Measurements from ENCODE around the gene KIAA1217. TPM values are rescaled to one million over a fixed set of nuclear protein-coding genes. Genes with fewer than 3 reads are reported as not detected.

Gene KIAA1217
- total RNA-seq, 1 experiment from 2014 or later = 23.4 TPM

DNA sequence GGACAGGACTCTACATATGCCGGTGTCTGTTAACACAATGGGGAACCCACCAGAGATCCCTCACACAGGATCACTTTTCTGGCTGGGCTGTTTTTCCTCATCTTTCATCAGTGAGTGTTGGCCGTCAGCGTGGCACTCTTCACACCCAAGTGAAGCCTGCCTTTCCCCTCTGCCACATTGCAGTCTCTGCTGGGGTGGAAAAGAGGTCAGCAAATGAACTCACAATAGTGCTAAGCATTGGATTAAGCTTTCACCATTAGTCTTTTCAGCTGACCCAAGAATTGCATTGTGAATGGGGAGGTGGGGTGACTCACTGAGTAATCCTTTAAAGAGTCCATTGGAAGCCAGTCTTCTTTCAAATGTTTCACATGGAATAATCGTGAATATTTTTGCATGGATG is 143.0 kb downstream of the KIAA1217 start:
- peaks cover 54% of the 10 kb centered on the region for H3K4me1 Mint-ChIP-seq
- DNase-seq (ENCODE audit: low spot score) = no peak

More for the DNA sequence above, 143.0 kb downstream of the KIAA1217 start:
- H3K27me3 Mint-ChIP-seq (ENCODE audit: low read depth) = no peaks in the 10 kb centered on the region
- H3K4me3 Mint-ChIP-seq = no peak overlapping the region
- ATAC-seq = peak; percentile 31
- no peaks in the 10 kb centered on the region for H3K9me3 Mint-ChIP-seq
- CTCF ChIA-PET = no interaction called here
- no peaks in the 10 kb centered on the region for H3K36me3 Mint-ChIP-seq
- POLR2A ChIA-PET = no interaction called here
- TF ChIP-seq ZNF317 (CRISPR knock-in tag; IDR thresholded peaks at IDR 0.05; ENCODE audit: borderline replicate concordance, low read depth) = no peak
- TF ChIP-seq ZNF219 (CRISPR knock-in tag; IDR thresholded peaks at IDR 0.05; ENCODE audit: borderline replicate concordance) = no peak
- TF ChIP-seq, protein P1, sequence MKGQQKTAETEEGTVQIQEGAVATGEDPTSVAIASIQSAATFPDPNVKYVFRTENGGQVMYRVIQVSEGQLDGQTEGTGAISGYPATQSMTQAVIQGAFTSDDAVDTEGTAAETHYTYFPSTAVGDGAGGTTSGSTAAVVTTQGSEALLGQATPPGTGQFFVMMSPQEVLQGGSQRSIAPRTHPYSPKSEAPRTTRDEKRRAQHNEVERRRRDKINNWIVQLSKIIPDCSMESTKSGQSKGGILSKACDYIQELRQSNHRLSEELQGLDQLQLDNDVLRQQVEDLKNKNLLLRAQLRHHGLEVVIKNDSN (CRISPR knock-in tag; IDR thresholded peaks at IDR 0.05) = no peak
- TF ChIP-seq, protein P2, sequence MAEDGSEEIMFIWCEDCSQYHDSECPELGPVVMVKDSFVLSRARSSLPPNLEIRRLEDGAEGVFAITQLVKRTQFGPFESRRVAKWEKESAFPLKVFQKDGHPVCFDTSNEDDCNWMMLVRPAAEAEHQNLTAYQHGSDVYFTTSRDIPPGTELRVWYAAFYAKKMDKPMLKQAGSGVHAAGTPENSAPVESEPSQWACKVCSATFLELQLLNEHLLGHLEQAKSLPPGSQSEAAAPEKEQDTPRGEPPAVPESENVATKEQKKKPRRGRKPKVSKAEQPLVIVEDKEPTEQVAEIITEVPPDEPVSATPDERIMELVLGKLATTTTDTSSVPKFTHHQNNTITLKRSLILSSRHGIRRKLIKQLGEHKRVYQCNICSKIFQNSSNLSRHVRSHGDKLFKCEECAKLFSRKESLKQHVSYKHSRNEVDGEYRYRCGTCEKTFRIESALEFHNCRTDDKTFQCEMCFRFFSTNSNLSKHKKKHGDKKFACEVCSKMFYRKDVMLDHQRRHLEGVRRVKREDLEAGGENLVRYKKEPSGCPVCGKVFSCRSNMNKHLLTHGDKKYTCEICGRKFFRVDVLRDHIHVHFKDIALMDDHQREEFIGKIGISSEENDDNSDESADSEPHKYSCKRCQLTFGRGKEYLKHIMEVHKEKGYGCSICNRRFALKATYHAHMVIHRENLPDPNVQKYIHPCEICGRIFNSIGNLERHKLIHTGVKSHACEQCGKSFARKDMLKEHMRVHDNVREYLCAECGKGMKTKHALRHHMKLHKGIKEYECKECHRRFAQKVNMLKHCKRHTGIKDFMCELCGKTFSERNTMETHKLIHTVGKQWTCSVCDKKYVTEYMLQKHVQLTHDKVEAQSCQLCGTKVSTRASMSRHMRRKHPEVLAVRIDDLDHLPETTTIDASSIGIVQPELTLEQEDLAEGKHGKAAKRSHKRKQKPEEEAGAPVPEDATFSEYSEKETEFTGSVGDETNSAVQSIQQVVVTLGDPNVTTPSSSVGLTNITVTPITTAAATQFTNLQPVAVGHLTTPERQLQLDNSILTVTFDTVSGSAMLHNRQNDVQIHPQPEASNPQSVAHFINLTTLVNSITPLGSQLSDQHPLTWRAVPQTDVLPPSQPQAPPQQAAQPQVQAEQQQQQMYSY (CRISPR knock-in tag; IDR thresholded peaks at IDR 0.05) = no peak
- TF ChIP-seq, protein P3, sequence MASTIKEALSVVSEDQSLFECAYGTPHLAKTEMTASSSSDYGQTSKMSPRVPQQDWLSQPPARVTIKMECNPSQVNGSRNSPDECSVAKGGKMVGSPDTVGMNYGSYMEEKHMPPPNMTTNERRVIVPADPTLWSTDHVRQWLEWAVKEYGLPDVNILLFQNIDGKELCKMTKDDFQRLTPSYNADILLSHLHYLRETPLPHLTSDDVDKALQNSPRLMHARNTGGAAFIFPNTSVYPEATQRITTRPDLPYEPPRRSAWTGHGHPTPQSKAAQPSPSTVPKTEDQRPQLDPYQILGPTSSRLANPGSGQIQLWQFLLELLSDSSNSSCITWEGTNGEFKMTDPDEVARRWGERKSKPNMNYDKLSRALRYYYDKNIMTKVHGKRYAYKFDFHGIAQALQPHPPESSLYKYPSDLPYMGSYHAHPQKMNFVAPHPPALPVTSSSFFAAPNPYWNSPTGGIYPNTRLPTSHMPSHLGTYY (CRISPR knock-in tag; IDR thresholded peaks at IDR 0.05) = no peak
- TF ChIP-seq, protein P4, sequence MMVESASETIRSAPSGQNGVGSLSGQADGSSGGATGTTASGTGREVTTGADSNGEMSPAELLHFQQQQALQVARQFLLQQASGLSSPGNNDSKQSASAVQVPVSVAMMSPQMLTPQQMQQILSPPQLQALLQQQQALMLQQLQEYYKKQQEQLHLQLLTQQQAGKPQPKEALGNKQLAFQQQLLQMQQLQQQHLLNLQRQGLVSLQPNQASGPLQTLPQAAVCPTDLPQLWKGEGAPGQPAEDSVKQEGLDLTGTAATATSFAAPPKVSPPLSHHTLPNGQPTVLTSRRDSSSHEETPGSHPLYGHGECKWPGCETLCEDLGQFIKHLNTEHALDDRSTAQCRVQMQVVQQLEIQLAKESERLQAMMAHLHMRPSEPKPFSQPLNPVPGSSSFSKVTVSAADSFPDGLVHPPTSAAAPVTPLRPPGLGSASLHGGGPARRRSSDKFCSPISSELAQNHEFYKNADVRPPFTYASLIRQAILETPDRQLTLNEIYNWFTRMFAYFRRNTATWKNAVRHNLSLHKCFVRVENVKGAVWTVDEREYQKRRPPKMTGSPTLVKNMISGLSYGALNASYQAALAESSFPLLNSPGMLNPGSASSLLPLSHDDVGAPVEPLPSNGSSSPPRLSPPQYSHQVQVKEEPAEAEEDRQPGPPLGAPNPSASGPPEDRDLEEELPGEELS (CRISPR knock-in tag; IDR thresholded peaks at IDR 0.05) = no peak
- TF ChIP-seq CREM (CRISPR knock-in tag; IDR thresholded peaks at IDR 0.05) = no peak
- no peak for TF ChIP-seq TP53 (CRISPR knock-in tag; IDR thresholded peaks at IDR 0.05)
- TF ChIP-seq, protein P5, sequence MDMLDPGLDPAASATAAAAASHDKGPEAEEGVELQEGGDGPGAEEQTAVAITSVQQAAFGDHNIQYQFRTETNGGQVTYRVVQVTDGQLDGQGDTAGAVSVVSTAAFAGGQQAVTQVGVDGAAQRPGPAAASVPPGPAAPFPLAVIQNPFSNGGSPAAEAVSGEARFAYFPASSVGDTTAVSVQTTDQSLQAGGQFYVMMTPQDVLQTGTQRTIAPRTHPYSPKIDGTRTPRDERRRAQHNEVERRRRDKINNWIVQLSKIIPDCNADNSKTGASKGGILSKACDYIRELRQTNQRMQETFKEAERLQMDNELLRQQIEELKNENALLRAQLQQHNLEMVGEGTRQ (CRISPR knock-in tag; IDR thresholded peaks at IDR 0.05) = no peak
- TF ChIP-seq, protein P6, sequence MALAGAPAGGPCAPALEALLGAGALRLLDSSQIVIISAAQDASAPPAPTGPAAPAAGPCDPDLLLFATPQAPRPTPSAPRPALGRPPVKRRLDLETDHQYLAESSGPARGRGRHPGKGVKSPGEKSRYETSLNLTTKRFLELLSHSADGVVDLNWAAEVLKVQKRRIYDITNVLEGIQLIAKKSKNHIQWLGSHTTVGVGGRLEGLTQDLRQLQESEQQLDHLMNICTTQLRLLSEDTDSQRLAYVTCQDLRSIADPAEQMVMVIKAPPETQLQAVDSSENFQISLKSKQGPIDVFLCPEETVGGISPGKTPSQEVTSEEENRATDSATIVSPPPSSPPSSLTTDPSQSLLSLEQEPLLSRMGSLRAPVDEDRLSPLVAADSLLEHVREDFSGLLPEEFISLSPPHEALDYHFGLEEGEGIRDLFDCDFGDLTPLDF (CRISPR knock-in tag; IDR thresholded peaks at IDR 0.05) = no peak
- no peak for TF ChIP-seq CREB1 (CRISPR knock-in tag; IDR thresholded peaks at IDR 0.05)
- TF ChIP-seq KAT7 (CRISPR knock-in tag; IDR thresholded peaks at IDR 0.05; ENCODE audit: borderline replicate concordance) = no peak
- TF ChIP-seq SMAD3 (CRISPR knock-in tag; IDR thresholded peaks at IDR 0.05; ENCODE audit: borderline replicate concordance) = no peak
- no peak for TF ChIP-seq GRHL2 (CRISPR knock-in tag; IDR thresholded peaks at IDR 0.05; ENCODE audit: insufficient replicate concordance, severe bottlenecking)
- no peak for TF ChIP-seq CBFB (CRISPR knock-in tag; IDR thresholded peaks at IDR 0.05; ENCODE audit: low read depth)
- TF ChIP-seq, protein P7, sequence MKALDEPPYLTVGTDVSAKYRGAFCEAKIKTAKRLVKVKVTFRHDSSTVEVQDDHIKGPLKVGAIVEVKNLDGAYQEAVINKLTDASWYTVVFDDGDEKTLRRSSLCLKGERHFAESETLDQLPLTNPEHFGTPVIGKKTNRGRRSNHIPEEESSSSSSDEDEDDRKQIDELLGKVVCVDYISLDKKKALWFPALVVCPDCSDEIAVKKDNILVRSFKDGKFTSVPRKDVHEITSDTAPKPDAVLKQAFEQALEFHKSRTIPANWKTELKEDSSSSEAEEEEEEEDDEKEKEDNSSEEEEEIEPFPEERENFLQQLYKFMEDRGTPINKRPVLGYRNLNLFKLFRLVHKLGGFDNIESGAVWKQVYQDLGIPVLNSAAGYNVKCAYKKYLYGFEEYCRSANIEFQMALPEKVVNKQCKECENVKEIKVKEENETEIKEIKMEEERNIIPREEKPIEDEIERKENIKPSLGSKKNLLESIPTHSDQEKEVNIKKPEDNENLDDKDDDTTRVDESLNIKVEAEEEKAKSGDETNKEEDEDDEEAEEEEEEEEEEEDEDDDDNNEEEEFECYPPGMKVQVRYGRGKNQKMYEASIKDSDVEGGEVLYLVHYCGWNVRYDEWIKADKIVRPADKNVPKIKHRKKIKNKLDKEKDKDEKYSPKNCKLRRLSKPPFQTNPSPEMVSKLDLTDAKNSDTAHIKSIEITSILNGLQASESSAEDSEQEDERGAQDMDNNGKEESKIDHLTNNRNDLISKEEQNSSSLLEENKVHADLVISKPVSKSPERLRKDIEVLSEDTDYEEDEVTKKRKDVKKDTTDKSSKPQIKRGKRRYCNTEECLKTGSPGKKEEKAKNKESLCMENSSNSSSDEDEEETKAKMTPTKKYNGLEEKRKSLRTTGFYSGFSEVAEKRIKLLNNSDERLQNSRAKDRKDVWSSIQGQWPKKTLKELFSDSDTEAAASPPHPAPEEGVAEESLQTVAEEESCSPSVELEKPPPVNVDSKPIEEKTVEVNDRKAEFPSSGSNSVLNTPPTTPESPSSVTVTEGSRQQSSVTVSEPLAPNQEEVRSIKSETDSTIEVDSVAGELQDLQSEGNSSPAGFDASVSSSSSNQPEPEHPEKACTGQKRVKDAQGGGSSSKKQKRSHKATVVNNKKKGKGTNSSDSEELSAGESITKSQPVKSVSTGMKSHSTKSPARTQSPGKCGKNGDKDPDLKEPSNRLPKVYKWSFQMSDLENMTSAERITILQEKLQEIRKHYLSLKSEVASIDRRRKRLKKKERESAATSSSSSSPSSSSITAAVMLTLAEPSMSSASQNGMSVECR (CRISPR knock-in tag; IDR thresholded peaks at IDR 0.05; ENCODE audit: borderline replicate concordance) = no peak
- no peak for TF ChIP-seq ZNF396 (CRISPR knock-in tag; IDR thresholded peaks at IDR 0.05; ENCODE audit: borderline replicate concordance)
- no peak for TF ChIP-seq NFE2L1 (CRISPR knock-in tag; IDR thresholded peaks at IDR 0.05)
- TF ChIP-seq, protein P8, sequence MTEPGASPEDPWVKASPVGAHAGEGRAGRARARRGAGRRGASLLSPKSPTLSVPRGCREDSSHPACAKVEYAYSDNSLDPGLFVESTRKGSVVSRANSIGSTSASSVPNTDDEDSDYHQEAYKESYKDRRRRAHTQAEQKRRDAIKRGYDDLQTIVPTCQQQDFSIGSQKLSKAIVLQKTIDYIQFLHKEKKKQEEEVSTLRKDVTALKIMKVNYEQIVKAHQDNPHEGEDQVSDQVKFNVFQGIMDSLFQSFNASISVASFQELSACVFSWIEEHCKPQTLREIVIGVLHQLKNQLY (CRISPR knock-in tag; IDR thresholded peaks at IDR 0.05) = no peak
- no peak for TF ChIP-seq RELA (CRISPR knock-in tag; IDR thresholded peaks at IDR 0.05; ENCODE audit: borderline replicate concordance)
- no peak overlapping the region; the same call in 1 of the 2 replicates for H3K27ac Mint-ChIP-seq
